PFSK-1 (cell line): ENCODE data around the gene KIF22.

Experiments used
- POLR2AphosphoS5 ChIP-seq: IDR thresholded peaks from 2 replicates; pipeline ENCODE4 v1.6.1; 2012; ENCODE audit warnings: low read depth, mild to moderate bottlenecking, control low read depth, low read length, moderate library complexity
- SIN3A ChIP-seq: IDR thresholded peaks from 2 replicates; pipeline ENCODE4 v1.6.1; 2012; ENCODE audit warnings: mild to moderate bottlenecking, low read length, moderate library complexity, borderline replicate concordance; ENCODE audit not compliant: insufficient read depth
- TAF1 ChIP-seq: IDR thresholded peaks from 2 replicates; pipeline ENCODE4 v1.6.1; 2012; ENCODE audit warnings: low read length, control low read depth, borderline replicate concordance; ENCODE audit not compliant: insufficient read depth
- TF ChIP-seq, protein P1 (sequence below), 2 experiments: IDR thresholded peaks; 2 replicates each; pipeline versions ENCODE4 v1.6.1 to v1.8.0; 2011 to 2012; ENCODE audit warnings: low read depth in 2 of 2, low read length in 2 of 2, control low read depth in 1 of 2, inconsistent platforms in 1 of 2, mild to moderate bottlenecking in 1 of 2, moderate library complexity in 1 of 2; ENCODE audit not compliant: insufficient read depth in 1 of 2

GRCh38 chr16:29745121-29745852, 45.3 kb upstream of the KIF22 start:
- TF ChIP-seq POLR2AphosphoS5, result no peak
- TF ChIP-seq, protein P1, sequence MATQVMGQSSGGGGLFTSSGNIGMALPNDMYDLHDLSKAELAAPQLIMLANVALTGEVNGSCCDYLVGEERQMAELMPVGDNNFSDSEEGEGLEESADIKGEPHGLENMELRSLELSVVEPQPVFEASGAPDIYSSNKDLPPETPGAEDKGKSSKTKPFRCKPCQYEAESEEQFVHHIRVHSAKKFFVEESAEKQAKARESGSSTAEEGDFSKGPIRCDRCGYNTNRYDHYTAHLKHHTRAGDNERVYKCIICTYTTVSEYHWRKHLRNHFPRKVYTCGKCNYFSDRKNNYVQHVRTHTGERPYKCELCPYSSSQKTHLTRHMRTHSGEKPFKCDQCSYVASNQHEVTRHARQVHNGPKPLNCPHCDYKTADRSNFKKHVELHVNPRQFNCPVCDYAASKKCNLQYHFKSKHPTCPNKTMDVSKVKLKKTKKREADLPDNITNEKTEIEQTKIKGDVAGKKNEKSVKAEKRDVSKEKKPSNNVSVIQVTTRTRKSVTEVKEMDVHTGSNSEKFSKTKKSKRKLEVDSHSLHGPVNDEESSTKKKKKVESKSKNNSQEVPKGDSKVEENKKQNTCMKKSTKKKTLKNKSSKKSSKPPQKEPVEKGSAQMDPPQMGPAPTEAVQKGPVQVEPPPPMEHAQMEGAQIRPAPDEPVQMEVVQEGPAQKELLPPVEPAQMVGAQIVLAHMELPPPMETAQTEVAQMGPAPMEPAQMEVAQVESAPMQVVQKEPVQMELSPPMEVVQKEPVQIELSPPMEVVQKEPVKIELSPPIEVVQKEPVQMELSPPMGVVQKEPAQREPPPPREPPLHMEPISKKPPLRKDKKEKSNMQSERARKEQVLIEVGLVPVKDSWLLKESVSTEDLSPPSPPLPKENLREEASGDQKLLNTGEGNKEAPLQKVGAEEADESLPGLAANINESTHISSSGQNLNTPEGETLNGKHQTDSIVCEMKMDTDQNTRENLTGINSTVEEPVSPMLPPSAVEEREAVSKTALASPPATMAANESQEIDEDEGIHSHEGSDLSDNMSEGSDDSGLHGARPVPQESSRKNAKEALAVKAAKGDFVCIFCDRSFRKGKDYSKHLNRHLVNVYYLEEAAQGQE (IDR thresholded peaks at IDR 0.05; ENCODE audit: insufficient read depth in 1 of 2, low read depth in 2 of 2, low read length in 2 of 2), result no peak
- no peak for TF ChIP-seq TAF1
- no peak for TF ChIP-seq SIN3A
